Measurements from ENCODE around the gene CPVL.

DNA sequence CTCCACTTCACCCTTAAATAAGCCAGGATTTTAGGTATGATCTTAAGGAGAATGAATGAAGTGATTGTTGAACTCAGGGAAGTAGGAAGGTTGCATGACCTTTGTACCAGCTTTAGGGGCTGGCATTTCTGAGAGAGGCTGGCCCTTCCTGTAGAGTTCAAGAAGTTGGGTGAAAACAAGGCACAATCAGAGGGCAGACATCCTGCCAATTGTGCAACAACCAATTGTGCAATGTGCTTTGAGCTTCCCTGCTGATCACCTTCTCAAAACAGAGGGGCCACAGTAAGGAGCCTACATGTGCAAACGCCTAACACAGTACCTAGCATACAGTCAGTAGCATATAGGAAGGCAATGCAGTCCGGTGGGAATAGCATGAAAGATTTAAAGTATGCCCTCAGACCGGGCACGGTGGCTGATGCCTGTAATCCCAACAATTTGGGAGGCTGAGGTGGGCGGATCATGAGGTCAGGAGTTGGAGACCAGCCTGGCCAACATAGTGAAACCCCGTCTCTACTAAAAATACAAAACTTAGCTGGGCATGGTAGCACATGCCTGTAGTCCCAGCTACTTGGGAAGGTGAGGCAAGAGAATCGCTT, 5.4 kb downstream of the CPVL start:
- TF ChIP-seq, protein P1, sequence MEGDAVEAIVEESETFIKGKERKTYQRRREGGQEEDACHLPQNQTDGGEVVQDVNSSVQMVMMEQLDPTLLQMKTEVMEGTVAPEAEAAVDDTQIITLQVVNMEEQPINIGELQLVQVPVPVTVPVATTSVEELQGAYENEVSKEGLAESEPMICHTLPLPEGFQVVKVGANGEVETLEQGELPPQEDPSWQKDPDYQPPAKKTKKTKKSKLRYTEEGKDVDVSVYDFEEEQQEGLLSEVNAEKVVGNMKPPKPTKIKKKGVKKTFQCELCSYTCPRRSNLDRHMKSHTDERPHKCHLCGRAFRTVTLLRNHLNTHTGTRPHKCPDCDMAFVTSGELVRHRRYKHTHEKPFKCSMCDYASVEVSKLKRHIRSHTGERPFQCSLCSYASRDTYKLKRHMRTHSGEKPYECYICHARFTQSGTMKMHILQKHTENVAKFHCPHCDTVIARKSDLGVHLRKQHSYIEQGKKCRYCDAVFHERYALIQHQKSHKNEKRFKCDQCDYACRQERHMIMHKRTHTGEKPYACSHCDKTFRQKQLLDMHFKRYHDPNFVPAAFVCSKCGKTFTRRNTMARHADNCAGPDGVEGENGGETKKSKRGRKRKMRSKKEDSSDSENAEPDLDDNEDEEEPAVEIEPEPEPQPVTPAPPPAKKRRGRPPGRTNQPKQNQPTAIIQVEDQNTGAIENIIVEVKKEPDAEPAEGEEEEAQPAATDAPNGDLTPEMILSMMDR (IDR thresholded peaks at IDR 0.05 in 8 of 11, conservative IDR thresholded peaks at IDR 0.05 in 3 of 11): no peak
- TF ChIP-seq POLR2AphosphoS5 (IDR thresholded peaks at IDR 0.05): peak in 1 of 3 donors; percentile 20
- no peak for TF ChIP-seq POLR2A (IDR thresholded peaks at IDR 0.05)
